ENCODE results near the gene GPBAR1.
A peak's percentile ranks its signal among the peaks of the same experiment; 100 is the strongest.
"Not testable (repeated sequence)": the region's sequence is repeated elsewhere in the genome, so short reads cannot be mapped to it uniquely, and the experiment has no call there.

GPBAR1 gene

DNA sequence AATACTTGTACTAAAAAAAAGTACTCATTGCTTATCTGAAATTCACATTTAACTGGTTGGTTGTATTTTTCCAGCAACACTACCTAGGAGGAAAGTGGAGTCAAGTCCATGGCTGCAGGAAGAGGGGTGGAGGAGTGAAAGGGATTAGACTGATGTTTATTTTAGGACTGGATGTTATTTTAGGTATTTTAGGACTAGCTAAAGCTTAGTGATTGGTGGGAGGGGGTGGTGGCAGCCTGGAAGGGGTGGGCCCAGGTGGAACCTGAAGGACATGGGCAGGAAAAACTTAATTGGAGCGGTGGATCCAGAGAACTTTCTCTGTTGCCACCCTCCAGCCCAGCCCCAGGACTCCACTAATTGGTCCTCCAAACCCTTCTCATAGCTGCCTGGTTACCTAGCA, 35.4 kb downstream of the GPBAR1 start:
- intact Hi-C loops (cut with DNase I), result no loop called here
- DNase-seq, result peak in 1 of 10 donors; percentile 52

DNA sequence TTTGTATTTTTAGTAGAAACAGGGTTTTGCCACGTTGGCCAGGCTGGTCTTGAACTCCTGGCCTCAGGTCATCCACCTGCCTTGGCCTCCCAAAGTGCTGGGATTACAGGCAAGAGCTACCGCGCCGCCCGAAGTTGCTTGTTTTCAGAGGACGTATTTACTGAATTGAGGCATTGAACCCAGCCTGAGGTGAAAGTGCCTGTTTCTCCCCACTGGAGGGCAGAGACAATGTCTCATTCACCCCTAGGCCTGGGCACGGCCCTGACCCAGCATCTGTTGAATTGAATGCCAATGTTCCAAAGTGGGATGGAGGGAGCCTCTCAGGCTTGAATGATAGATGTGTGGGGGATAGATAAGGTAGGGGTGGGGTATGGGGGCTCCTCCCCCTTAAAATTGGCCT, 36.0 kb downstream of the GPBAR1 start:
- intact Hi-C loops (cut with DNase I), result no loop called here
- peak in 7 of 10 donors; percentile 26 to 94 (median 51) for DNase-seq

DNA sequence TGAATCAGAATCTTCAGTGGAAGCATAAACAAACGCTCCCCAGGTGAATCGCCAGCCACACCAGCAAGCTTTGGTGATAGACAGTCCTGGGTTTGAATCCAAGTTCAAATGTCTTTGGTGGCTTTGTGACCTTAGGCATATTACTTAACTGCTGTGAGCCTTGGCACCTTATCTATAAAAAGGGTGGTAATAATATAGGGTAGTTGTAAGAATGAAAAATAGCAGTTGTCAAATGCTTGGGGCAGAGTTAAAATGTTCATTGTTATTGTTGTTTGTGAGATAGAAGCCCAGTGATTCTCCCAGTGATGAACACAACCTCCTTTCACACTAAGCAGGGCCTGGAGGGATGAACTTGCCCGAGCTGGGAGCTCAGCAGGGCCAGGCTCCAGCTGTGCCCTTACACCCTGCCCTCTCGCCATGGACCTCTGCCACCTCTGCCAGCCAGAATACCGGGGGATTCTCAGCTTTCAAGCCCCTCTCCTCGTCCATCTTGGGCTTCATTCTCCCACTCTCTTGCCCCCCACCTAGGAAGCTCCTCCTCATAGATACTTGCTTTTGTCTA, 37.6 kb downstream of the GPBAR1 start:
- intact Hi-C loops (cut with DNase I), result no loop called here
- peak in 4 of 10 donors; percentile 21 to 93 (median 48) for DNase-seq

DNA sequence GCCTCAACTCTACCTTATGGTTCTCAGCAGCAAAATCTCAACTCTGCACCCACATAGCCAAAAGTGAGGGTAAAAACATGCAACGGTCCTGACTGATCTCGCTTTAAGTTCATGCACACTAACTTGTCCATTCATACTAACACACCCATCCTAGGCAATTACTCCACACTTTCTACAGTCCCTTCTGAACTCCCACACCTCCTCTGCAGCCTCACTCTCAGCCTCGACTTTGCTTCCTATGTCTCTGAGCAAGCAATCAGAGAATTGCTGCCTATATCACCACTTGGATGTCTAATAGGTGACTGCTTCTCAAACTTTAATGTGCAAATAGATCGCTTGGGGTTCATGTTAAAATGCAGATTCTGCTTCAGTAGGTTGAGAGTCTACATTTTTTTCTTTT, 39.3 kb downstream of the GPBAR1 start:
- intact Hi-C loops (cut with DNase I), result loop anchor here (5.0 kb wide), 2 partner anchors 97 to 167 kb away; partner anchors contain the start of gene CTDSP1

DNA sequence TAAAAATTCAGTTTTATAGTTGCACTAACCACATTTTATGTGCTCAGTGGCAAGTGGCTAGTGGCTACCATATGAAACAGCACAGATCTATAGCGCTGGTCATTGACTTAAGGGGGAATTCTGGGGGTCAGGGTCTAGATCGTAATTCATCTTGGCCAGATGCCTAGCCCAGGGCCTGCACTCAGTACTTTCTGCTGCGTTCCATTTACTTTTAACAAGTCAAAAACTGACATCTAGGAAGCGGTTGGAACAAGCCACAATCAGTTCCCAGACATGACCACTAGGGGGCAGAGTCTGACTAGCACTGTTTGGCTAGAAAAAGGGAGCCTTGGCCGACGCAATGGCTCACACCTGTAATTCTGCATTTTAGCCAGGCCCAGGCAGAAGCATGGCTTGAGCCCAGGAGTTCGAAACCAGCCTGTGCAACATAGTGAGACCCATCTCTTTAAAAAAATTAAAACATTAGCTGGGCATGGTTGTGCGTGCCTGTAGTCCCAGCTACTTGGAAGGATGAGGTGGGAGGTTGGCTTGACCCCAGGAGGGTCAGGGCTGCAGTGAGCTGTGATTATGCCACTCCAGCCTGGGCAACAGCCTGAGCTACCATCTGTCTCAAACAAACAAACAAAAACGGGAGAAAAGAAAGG, 40.5 kb downstream of the GPBAR1 start:
- intact Hi-C loops (cut with DNase I), result loop anchor here (1.0 to 5.0 kb wide), 3 partner anchors 55 to 166 kb away; partner anchors contain the start of genes CATIP and CTDSP1
- peak; percentile 50 to 93 (median 81) for DNase-seq

More for the DNA sequence above, 39.3 kb downstream of the GPBAR1 start:
- DNase-seq, result no peak

DNA sequence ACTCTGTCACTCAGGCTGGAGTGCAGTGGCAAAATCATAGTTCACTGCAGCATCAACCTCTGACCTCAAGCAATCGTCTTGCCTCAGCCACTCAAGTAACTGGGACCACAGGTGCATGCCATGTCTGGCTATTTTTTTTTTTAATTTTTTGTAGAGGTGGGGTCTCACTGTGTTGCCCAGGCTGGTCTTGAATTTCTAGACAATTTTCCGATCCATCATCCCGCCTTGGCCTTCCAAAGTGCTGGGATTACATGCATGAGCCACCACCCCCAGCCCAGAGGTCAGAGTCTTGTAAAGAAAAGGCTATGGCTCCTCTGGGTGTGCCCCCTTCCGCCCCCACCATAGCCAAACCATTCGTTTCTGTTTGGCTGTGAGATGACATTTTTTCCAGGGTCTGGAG, 44.6 kb downstream of the GPBAR1 start:
- intact Hi-C loops (cut with DNase I), result no loop called here
- peak in 1 of 10 donors; percentile 32 for DNase-seq

DNA sequence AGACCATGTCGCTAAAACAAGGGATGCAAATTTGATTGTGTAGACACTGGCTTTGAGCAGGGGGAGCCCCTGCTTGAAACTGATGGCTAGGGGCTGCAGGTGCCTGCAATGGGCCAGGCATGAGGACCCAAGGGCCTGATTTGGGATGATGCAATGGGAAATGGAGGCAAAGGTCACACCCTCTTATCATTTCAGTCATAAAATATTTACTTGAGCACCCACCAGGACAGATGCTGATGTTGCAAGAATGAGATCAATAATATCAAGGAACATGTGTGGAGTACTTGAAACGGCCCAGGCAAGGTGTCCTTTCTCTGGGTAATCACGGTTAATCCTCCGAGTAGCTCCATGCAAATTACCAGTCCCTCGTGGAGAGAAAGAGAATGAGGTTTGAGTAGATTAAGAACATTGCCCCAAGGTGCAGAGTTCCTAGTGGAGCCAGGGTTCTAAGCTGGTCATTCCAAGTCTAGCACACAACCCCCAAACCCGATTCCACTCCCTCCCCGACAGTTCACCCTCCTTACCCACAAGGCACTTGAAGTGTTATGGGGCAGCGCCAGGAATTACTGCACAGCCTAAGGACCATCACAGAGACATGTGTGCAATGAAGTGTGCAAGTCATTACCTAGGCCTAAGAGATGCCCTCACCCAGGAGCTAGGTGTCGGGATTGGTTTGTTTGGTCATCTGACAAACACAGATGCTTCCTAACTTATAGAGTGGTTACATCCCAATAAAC, 45.5 kb downstream of the GPBAR1 start:
- peak in 1 of 10 donors; percentile 27 for DNase-seq
- intact Hi-C loops (cut with DNase I), result no loop called here

DNA sequence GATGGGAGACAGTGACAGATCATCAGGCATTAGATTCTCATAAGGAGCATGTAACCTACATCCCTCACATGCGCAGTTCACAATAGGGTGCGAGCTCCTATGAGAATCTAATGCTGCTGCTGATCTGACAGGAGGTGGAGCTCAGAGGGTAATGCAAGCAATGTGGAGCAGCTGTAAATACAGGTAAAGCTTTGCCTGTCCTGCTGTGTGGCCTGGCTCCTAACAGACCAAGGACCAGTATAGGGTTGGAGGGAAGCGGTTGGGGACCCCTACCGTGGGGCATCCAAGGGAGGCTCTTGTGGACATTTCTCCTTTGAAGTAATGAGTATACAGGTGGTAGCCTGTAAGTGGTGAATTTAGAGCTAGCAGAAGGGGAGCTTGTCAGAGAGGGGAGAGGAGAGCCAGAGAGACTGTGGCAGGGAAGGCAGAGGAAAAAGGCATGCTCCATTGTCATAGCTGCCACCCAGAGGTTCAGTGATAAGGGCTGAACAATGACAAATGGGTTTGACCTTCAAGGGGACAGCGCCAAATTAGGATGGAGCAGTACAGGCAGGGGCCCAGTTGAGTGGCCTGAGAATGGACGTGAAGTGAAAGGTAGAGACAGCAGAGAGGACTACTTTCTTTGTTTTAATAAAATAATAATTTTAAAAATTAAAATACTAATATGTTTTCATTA, 46.7 kb downstream of the GPBAR1 start:
- intact Hi-C loops (cut with DNase I), result no loop called here
- peak in 1 of 10 donors; percentile 58 for DNase-seq

DNA sequence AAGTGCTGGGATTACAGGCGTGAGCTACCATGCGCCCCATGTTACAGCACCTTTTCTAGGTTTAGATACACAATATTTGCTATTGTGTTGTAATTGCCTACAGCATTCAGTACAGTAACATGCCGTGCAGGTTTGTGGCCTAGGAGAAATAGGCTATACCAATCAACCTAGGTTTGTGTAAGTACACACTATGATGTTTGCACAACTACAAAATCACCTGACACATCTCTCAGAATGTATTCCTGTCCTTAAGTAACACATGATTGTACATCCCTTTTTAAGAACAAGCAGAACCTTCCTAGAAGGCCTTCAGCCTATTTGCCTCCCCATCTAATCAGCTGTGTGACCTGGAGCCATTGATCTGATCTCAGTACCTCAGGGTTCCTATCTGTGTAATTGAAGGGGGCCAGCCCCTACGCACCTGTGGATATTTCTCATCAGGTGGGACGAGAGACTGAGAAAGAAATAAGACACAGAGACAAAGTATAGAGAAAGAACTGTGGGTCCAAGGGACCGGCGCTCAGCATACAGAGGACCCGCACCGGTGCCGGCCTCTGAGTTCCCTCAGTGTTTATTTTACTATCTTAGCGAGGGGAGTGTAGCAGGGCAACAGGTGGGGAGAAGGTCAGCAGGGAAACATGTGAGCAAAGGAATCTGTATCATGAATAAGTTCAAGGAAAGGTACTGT, 50.2 kb downstream of the GPBAR1 start:
- DNase-seq, result peak in 1 of 10 donors; percentile 20
- intact Hi-C loops (cut with DNase I), result no loop called here

DNA sequence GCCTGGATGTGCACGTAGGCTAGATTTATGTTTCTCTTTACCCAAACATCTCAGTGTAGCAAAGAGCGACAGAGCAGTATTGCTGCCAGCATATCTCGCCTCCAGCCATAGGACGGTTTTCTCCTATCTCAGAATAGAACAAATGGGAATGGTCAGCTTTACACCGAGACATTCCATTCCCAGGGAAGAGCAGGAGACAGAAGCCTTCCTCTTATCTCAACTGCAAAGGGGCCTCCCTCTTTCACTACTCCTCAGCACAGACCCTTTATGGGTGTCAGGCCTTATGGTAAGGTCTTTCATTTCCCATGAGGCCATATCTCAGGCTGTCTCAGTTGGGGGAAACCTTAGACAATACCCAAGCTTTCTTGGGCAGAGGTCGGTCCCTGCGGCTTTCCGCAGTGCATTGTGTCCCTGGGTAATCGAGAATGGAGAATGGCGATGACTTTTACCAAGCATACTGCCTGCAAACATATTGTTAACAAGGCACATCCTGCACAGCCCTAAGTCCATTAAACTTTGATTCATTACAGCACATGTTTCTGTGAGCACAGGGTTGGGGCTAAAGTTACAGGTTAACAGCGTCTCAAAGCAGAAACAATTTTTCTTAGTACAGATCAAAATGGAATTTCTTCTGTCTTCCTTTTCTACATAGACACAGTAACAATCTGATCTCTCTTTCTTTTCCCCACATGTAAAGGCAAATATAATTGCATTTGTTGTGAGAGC, 50.9 kb downstream of the GPBAR1 start:
- intact Hi-C loops (cut with DNase I), result not testable (repeated sequence)
- peak in 1 of 10 donors; percentile 51 for DNase-seq

DNA sequence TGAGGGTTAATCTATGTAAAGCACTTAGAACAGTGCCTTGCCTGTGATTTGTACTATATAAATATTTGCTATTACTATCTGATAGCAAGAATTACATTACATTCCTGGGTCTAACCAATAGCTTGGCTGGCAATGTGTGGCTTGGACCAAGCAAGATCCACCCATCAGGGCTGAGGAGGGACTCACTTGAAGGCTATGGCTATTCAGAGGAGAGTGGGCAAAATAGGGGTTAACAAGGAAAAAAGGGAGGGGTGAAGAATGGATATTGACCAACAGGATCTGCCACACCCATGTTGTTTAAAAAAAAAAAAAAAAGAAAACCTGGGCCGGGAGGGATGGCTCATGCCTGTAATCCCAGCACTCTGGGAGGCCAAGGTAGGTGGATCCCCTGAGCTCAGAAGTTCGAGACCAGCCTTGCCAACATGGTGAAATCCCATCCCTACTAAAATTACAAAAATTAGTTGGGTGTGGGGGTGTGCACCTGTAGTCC, 51.5 kb downstream of the GPBAR1 start:
- intact Hi-C loops (cut with DNase I), result no loop called here
- peak in 1 of 10 donors; percentile 12 for DNase-seq

DNA sequence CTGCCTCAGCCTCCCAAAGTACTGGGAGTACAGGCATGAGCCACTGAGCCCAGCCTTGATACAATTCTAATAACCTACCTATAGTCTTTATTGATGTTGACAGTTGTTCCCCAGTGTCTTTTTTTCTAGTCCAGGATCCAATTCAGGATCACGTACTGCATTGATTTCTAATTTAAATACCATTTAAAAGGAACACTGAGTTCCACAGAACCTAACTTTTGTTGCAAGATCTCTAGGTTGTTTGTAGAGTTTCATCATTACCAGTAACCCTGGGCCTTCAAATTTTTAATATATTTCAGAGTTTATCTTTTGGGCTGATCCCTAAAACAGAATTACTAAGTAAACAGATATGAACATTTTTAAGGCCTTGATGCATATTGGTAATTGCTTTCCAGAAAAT, 52.5 kb downstream of the GPBAR1 start:
- no peak for DNase-seq
- intact Hi-C loops (cut with DNase I), result no loop called here
